Stimulated activated CD8-positive, alpha-beta memory T cell treated with anti-CD3 and anti-CD28 coated beads, Interleukin-2, amount 100 ng/mL, for 48 hours (primary cell): Measurements from ENCODE around the gene NCOA7.
"Not testable (repeated sequence)": the region's sequence is repeated elsewhere in the genome, so short reads cannot be mapped to it uniquely, and the experiment has no call there.

ENCODE experiments used
- DNase-seq, 2 donors: peaks; one replicate each; pipeline ENCODE4 v3.0.0-alpha.2; 2020; ENCODE audit warnings: low read depth in 2 of 2

NCOA7 gene

DNA sequence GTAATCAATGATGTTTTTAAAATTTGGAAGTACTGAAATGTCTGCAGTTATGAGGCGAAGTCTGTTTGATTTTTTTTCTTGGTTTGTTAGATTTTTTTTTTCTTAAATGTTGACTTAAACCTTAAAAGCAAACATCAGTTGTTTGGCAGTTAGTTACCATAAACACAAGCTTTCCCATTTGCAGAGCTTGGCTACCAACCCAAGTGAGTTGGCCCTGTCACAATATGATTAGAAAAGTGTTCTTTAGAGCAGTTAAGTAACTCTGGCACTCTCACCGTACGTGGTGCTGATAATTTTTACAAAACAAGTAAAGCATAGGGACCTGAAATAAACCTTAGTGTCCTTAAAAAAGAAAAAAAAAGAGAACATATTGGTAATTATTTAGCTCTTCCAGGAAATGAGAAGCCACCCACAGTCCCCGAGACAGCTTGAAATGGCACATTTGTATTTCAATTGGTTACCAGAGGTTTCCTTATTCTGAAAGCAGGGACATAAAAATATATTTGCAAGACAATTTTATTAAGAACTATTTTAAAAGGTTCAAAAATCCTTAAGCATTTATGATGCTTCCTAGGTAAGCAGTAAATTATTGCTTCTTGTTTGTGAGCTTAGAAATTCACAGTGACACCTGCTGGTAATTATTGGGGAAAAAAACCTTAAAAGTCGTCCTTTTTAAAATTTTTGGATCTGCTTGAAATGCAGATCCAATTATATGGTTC, 37.4 kb upstream of the NCOA7 start:
- no peak for DNase-seq

DNA sequence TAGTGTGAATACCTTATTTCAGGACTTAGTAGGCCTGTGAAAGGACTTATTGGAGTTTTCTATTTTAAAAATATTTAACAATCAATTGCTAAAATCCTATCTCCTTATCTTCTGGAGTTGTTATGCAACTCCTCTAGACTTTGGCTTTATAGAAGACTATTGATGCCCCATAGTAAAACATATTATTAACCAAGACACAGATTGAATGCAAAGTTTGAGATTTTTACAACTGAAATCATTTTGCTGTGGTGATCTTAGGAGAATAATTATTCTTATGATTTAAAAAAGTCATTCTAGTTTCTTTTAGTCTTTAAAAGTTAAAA, 36.9 kb upstream of the NCOA7 start:
- no peak for DNase-seq

DNA sequence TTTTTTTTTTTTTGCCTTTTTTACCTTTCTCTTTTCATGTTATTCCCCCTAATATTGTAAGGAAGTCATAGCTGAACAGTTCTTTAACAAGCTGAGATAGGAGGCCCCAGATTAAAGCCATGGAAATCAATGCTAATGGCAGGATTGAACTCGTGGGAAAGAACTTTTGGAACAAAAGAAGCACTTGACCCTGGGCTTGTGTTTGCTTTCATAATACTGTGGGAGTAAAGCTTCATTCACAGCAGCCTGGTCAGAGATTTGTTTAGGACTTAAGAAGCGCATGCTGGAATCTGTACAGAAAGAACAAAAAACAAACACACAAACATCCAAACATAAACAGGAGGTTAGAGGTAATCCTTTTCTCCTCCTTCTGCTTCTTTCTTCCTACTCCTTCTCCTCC, 36.2 kb upstream of the NCOA7 start:
- DNase-seq, result no peak

DNA sequence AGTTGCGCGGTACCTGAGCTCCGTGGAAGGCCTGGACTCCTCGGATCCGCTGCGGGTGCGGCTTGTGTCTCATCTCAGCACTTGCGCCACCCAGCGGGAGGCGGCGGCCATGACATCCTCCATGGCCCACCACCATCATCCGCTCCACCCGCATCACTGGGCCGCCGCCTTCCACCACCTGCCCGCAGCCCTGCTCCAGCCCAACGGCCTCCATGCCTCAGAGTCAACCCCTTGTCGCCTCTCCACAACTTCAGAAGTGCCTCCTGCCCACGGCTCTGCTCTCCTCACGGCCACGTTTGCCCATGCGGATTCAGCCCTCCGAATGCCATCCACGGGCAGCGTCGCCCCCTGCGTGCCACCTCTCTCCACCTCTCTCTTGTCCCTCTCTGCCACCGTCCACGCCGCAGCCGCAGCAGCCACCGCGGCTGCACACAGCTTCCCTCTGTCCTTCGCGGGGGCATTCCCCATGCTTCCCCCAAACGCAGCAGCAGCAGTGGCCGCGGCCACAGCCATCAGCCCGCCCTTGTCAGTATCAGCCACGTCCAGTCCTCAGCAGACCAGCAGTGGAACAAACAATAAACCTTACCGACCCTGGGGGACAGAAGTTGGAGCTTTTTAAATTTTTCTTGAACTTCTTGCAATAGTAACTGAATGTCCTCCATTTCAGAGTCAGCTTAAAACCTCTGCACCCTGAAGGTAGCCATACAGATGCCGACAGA, 31.4 kb upstream of the NCOA7 start:
- no peak for DNase-seq

DNA sequence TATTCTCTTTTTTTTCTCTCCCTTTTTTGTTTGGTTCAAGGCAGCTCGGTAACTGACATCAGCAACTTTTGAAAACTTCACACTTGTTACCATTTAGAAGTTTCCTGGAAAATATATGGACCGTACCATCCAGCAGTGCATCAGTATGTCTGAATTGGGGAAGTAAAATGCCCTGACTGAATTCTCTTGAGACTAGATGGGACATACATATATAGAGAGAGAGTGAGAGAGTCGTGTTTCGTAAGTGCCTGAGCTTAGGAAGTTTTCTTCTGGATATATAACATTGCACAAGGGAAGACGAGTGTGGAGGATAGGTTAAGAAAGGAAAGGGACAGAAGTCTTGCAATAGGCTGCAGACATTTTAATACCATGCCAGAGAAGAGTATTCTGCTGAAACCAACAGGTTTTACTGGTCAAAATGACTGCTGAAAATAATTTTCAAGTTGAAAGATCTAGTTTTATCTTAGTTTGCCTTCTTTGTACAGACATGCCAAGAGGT, 30.8 kb upstream of the NCOA7 start:
- no peak for DNase-seq

DNA sequence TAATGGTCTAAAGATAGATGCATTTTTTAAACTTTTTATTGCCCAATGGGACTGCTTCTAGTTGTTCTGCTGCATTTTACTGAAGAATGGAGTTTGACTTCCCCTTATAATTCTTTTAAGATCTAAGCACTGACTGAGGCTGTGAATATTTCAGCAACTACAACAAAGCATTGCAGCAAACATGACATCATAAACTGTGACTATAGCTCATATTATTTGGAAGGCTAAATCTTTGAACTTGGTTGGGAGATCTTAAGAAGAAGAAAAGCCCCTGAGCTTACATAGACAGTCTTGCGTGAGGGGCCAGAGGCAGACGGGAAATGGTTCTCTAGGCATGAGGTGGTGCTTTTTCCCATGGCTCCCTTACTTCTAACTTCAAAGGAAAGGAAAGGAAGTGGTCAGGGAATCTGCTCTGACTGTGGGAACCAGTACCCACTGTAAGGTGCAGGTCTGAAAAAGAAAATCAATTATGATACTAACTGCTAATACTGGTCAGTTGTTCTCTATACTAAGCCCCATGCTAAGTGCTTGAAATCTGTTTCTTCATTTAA, 26.6 kb upstream of the NCOA7 start:
- DNase-seq, result no peak

DNA sequence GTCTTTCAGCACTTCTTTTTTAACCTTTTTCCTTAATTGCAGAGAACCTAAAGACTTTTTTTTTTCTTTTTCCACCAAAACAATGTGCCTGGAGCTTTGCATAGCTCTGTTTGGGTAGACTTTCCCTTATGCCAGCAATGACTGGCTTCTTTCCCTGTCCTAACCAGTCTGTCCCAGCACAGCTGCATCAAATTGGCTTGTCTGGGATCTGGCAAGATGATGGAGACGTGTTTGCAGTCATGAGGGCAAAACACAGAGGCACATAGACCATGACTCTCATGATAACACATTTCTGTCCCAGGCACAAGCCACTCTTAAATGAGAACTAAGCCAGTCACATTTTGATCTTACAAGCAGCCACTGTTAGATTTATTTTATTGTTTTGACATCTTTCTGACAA, 24.8 kb upstream of the NCOA7 start:
- DNase-seq, result no peak

DNA sequence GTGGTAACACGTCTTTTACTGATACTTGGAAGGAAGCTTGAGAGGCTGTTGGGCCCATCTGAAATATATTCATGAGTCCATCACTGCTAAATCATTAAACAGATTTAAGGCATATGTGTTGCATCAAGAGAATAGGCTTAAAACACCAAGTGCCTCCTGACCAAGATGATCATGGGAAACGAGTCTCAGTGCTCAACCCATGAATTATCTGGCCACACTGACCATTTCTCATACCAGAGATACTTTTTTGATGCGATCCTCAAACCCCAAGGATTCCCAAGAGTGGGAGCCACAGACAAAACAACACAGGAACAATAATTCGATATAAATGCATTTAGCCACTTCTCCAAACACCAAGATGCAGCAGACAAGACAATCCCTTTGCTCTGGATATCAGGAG, 24.1 kb upstream of the NCOA7 start:
- DNase-seq, result no peak

DNA sequence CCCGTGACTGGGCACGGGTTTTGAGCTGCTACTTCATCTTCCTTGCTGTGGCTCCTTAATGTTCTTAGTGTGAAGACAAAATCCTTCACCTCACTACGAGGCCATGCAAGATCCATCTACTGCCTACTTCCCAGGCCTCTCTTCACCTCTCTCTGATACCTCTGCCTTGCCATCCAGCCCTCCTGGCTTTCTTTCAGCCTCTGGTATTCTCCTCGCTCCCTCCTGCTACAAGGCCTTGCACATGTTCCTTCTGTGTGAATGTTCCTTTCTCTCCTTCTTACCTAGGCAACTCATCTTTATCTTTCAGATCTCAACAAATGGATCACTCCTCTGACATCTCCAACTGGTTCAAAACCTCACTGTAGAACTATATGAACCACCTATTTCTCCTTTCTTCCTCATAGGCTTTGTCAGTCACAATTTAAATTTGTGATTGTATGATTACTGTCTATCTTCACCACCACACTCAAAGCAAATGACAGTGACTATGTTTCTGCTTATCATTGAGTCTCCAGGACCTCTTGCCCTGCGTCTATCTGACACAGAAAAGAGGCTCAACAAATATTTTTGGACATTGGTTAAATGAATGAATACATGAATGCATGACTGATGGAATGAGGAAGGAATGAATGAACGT, 21.5 kb upstream of the NCOA7 start:
- DNase-seq, result no peak

DNA sequence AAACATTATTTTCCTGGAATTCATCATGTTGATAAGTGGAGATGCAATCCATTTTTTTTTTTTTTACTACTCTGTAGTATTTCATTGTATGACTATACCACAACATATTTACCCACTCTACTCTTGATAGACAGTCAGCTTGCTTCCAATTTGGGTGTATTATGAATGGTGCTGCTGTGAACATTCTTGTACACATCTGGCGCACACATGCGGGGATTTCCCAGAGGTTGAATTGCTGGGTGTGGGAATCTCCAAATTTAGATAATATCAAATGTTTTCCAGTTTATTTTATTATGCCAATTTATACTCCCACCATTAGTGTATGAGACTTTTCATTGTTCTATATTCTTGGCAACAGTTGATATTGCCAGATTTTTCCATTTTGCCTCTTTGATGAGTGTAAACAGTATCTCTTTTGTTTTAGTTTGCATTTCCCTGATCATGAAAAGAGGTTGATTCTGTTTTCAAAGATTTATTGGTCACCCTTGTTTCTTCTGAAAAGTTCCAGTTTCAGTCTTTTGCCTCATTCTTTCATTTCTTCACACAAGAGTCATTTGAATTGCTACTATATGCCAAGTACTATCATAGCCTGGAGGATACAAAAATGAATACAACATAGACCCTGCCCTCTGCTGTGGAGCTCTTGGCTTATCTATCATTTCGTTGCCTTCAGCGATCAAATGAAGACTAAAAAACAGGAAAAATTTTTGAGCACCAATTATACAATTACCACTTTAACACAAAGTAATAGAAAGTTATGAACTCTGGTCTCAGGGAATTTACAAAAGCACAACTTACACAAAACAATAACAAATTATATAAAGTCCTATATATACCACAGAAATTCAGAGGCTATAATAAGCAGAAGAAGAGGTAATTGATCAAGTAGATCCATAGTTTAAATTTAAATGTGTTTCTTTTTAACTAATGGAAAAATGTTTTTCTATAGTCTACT, 17.1 kb upstream of the NCOA7 start:
- no peak for DNase-seq

DNA sequence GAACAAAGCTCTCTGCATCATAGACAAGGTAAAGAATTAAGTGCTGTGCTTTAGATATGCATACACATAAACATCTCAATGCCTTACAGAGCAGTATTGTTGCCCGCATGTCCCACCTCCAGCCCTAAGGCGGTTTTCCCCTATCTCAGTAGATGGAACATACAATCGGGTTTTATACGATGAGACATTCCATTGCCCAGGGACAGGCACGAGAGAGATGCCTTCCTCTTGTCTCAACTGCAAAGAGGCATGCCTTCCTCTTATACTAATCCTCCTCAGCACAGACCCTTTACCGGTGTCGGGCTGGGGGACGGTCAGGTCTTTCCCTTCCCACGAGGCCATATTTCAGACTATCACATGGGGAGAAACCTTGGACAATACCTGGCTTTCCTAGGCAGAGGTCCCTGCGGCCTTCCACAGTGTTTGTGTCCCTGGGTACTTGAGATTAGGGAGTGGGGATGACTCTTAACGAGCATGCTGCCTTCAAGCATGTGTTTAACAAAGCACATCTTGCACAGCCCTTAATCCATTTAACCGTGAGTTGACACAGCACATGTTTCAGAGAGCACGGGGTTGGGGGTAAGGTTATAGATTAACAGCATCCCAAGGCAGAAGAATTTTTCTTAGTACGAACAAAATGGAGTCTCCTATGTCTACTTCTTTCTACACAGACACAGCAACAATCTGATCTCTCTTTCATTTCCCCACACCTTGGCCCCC, 14.5 kb upstream of the NCOA7 start:
- not testable (repeated sequence) for DNase-seq

DNA sequence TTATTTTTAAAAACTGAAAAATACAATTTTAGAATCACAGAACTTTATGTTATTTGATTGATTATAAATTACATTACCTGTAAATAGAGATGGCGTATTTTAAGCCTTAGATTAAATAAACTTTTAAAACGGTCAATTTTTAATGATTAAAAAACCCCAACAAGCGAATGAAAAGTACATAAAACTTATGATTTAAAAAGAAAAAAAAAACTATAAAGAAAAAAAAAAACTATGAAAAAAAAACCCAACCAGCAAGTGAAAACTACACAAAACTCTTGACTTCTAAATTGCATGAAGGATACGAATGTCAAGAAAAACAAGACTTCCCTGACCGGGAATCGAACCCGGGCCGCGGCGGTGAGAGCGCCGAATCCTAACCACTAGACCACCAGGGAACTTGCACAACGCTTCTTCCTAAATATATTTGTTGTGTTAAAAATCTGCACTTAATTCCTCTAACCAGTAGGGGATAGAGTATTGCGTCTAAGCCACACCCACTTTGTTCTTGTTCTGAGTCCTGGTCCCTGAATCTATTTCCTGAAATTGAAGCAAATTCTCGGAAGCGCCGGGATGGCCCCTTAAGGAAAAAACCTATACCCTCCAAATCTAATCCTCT, 10.7 kb upstream of the NCOA7 start:
- peak; percentile 66 to 83 for DNase-seq

DNA sequence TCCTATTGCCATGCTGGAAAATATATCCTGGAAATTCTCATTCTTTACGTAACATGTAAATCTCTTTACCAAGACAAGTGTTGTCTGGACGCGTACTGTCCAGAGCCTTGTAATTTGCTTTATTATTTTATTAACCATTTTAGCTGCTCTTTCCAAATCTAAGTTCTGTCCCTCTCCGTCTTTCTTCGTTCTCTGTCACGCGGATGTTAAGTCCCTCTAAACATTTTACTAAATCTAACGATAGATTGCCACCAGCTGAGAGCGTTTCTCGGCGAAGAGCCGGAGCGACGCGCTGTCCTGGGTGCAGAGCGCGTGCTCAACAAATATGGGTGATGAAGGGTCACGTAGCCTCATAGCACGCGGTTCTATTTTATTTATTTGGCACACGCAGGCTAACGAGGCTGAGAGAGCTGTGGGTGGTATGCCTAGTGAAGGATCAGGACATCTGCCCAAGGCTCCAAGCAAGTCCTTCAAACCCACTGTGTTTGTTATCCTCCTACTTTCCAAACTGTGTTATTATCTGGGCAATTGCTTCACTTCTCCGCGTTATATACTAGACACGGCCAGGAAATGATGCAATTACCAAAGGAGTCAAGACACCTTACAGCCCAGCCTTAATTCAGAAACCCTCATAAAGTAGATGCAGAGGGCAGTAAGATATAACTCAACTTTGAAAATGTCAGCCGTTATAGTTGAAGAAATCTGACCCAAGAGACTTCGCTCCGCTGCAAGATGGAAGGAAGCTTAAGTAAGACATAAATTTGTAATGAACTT, 10.0 kb upstream of the NCOA7 start:
- peak; percentile 16 to 18 for DNase-seq

DNA sequence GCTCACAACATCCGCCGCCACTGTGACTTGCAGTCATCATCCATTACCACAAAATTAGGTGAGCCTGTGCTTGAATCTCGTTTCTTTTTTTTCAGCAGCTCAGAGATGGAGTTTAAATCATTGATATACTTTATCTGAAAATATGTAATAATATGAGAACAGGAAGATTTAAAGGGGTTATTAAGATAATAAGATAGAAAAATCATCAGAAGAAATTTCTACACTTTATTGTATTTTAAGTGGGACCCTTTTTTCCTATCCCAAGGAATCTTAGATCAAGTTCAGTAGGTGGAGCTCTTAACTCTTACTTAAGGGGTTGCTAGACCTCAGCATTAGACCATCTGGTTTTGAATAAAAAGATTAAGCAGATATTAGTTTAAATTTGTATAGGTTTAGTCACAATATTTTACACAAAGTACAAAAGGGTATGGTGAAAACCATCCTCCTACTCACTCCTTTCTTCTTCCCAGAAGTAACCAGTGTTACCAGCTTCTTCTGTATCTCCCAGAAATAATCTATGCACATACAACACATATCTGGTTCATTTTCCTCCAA, 9.4 kb upstream of the NCOA7 start:
- DNase-seq, result peak in 1 of 2 donors; percentile 25

DNA sequence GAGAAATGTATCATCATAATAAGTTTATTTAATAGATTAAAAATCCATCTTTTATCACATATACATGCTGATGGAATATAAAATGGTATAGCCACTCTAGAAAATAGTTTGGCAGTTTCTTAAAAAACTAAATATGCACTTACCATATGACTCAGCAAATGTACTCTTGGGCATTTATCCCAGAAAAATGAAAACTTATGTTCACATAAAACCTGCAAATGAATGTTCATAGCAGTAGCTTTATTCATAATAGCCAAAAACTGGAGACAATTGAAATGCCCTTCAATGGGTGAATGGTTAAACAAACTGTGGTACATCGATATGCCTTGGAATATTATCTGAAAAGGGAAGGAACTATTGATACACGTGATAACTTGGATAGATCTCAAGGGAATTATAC, 6.4 kb upstream of the NCOA7 start:
- no peak for DNase-seq

DNA sequence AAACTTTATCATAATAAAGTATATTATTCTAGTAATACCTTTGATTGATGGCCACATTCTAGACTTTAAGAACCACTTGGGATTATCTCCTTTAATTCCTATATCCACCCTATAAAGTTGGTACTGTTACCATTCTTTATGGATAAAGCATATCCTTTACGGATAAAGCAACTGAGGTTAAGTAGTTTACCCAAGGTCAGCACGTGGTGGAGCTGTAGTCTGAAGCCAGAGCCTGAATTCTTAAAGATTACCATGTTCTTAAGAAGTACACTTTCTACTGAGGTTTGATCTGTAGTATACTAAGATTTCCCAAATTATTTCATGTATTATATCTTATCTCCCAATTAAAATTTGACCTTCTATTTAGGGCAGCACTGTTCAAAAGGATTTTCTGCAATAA, 3.0 kb upstream of the NCOA7 start:
- no peak for DNase-seq

DNA sequence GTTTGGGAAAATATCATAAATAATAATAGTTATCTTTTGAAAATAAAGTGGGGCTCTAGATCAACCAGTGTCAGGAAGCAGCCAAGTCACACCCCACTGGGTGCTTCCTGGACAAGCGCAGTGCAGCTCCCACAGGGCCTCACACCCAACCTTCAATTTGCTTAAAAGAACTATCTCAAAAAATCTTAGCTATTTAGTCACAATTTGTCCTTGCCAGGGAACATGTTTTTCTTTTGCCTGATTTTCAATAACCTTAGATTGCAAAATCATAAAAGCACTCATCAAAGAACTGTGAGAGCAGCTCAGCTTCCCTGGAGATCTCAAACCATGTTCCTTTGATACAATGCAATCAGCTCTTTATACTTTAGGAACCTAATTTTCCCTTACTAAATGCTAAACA, 1.6 kb upstream of the NCOA7 start:
- DNase-seq, result no peak

DNA sequence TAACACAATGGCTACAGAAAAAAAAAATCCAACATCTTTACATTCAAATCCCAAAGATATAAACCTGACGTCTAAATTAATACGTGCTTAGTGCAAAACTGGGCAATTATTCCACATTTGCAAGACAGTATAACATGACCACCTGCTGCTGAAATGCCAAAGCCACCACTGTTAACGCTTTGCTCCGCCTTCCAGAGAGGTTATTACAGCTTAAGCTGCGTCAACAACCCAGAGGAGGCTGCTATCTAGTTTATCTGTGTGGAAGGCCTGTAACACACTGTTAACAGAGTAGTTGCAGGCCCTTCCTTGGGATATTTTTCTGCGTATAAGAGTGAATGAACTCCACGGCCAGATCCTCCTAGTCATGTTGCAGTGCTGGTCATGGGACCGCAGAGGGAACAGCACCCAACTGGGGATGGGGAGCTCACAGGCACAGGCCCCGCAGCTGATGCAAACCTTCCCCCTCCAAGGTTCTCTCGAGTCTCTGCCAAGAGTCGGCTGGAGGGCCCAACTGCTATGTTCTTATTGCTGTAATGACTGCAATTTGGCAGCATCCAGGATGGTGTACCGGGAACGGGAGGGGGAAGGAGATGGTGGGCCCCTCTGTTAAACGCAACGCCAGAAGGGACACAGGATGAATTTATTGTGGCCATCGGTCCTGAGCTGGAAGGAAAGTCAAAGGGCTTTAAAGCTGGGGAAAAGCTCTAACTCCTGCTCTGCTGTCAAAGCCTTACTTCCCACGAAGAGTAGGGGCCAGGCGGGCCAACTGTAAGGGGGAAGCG, 993 bp upstream of the NCOA7 start:
- DNase-seq, result peak in 1 of 2 donors; percentile 16
